Muscle layer of colon (tissue), 2 donors: Measurements from ENCODE around the gene ALG12.
A peak's percentile ranks its signal among the peaks of the same experiment; 100 is the strongest.

Source experiments
- H3K27ac ChIP-seq: one replicate; pipeline ENCODE4 v1.7.0; 2013; ENCODE audit warnings: low read depth, mild to moderate bottlenecking, low read length, moderate library complexity
- H3K27me3 ChIP-seq, 2 donors: one replicate each; pipeline ENCODE4 v1.7.0; 2013; ENCODE audit warnings: low read length in 2 of 2, mild to moderate bottlenecking in 2 of 2; ENCODE audit not compliant: insufficient read depth in 2 of 2, control insufficient read depth in 1 of 2
- H3K36me3 ChIP-seq: one replicate; pipeline ENCODE4 v1.7.0; 2013; ENCODE audit warnings: mild to moderate bottlenecking, low read length; ENCODE audit not compliant: insufficient read depth
- H3K4me1 ChIP-seq: one replicate; pipeline ENCODE4 v1.7.0; 2013; ENCODE audit warnings: mild to moderate bottlenecking, low read length; ENCODE audit not compliant: insufficient read depth
- H3K4me3 ChIP-seq, 2 donors: one replicate each; pipeline ENCODE4 v1.7.0; 2013; ENCODE audit warnings: low read length in 2 of 2, low read depth in 1 of 2, mild to moderate bottlenecking in 1 of 2, moderate library complexity in 1 of 2
- H3K9ac ChIP-seq: one replicate; pipeline ENCODE4 v1.7.0; 2013; ENCODE audit warnings: low read length
- H3K9me3 ChIP-seq: one replicate; pipeline ENCODE4 v1.7.0; 2013; ENCODE audit warnings: mild to moderate bottlenecking, low read length
- donor health status: abdominal sarcoma.
- donor health status: Adenocarcinoma of cecum.

The ALG12 gene

GRCh38 chr22:49917974-49918910, at the start of gene ALG12, which contains the start of gene CRELD2:
TSS of gene ALG12 (minus strand) at chr22:49918438. CDS start at chr22:49913765, 4,673 bp downstream.
TSS of gene CRELD2 (plus strand) at chr22:49918634. CDS start at chr22:49918770, 136 bp downstream.
- Histone ChIP-seq H3K36me3 (peaks cover 5% of the 10 kb centered on the region), H3K9ac (peak within 1 kb of the TSS; percentile 53), H3K27ac (peak within 1 kb of the TSS; percentile 97), H3K9me3 (no peaks in the 10 kb centered on the region), H3K4me1 (peaks cover 20% of the 10 kb centered on the region), H3K4me3 (peak within 1 kb of the TSS; percentile 81 to 90), H3K27me3 (no peaks in the 10 kb centered on the region)

- Histone ChIP-seq H3K27ac (peak overlapping the region; percentile 14), H3K4me1 (peaks cover 32% of the 10 kb centered on the region), H3K9ac (no peak overlapping the region), H3K9me3 (no peaks in the 10 kb centered on the region), H3K27me3 (peaks cover 0 to 9% of the 10 kb centered on the region in 2 donors), H3K36me3 (peaks cover 17% of the 10 kb centered on the region), H3K4me3 (peak overlapping the region in 1 of 2 donors; percentile 4)
Observed at GRCh38 chr22:49967706-49968208, 49.5 kb upstream of the ALG12 start.

GRCh38 chr22:49966774-49967705, 48.8 kb upstream of the ALG12 start:
- peaks cover 0 to 6% of the 10 kb centered on the region in 2 donors for H3K27me3 ChIP-seq
- peaks cover 17% of the 10 kb centered on the region for H3K36me3 ChIP-seq
- peaks cover 34% of the 10 kb centered on the region for H3K4me1 ChIP-seq
- no peak overlapping the region for H3K9ac ChIP-seq
- H3K27ac ChIP-seq, result peak overlapping the region; percentile 14
- H3K4me3 ChIP-seq, result peak overlapping the region in 1 of 2 donors; percentile 4
- H3K9me3 ChIP-seq, result no peaks in the 10 kb centered on the region

GRCh38 chr22:49966041-49966773, 48.0 kb upstream of the ALG12 start:
- Histone ChIP-seq H3K4me3 (no peak overlapping the region), H3K4me1 (peaks cover 34% of the 10 kb centered on the region), H3K9me3 (no peaks in the 10 kb centered on the region), H3K9ac (no peak overlapping the region), H3K36me3 (peaks cover 17% of the 10 kb centered on the region), H3K27me3 (no peaks in the 10 kb centered on the region), H3K27ac (no peak overlapping the region)

- peaks cover 17% of the 10 kb centered on the region for H3K36me3 ChIP-seq
- peaks cover 31% of the 10 kb centered on the region for H3K4me1 ChIP-seq
- no peak overlapping the region for H3K9ac ChIP-seq
- no peaks in the 10 kb centered on the region for H3K9me3 ChIP-seq
- no peaks in the 10 kb centered on the region for H3K27me3 ChIP-seq
- no peak overlapping the region for H3K27ac ChIP-seq
- no peak overlapping the region for H3K4me3 ChIP-seq
Observed at GRCh38 chr22:49965091-49966040, 47.1 kb upstream of the ALG12 start.

GRCh38 chr22:49964136-49965090, 46.2 kb upstream of the ALG12 start:
- peaks cover 33% of the 10 kb centered on the region for H3K4me1 ChIP-seq
- no peak overlapping the region for H3K27ac ChIP-seq

GRCh38 chr22:49963647-49964026, 45.4 kb upstream of the ALG12 start:
- peak overlapping the region; percentile 77 for H3K27ac ChIP-seq
- H3K4me3 ChIP-seq, result no peak overlapping the region
- no peak overlapping the region for H3K9ac ChIP-seq
- peaks cover 33% of the 10 kb centered on the region for H3K4me1 ChIP-seq
- no peaks in the 10 kb centered on the region for H3K27me3 ChIP-seq
- no peaks in the 10 kb centered on the region for H3K9me3 ChIP-seq
- peaks cover 17% of the 10 kb centered on the region for H3K36me3 ChIP-seq

More at GRCh38 chr22:49964136-49965090, 46.2 kb upstream of the ALG12 start:
- Histone ChIP-seq H3K9ac (no peak overlapping the region), H3K4me3 (no peak overlapping the region), H3K9me3 (no peaks in the 10 kb centered on the region), H3K27me3 (no peaks in the 10 kb centered on the region), H3K36me3 (peaks cover 17% of the 10 kb centered on the region)

GRCh38 chr22:49962751-49963646, 44.8 kb upstream of the ALG12 start:
- peaks cover 33% of the 10 kb centered on the region for H3K4me1 ChIP-seq
- no peaks in the 10 kb centered on the region for H3K9me3 ChIP-seq
- H3K27me3 ChIP-seq, result no peaks in the 10 kb centered on the region
- H3K9ac ChIP-seq, result peak overlapping the region; percentile 68
- H3K27ac ChIP-seq, result peak overlapping the region; percentile 77
- H3K4me3 ChIP-seq, result peak overlapping the region; percentile 60 to 68
- peaks cover 17% of the 10 kb centered on the region for H3K36me3 ChIP-seq
